HepG2 (cell line): ENCODE results near the gene AGXT. TPM values are rescaled to one million over a fixed set of nuclear protein-coding genes. Genes with fewer than 3 reads are reported as not detected.

ENCODE experiments used
- EZH2 ChIP-seq: conservative IDR thresholded peaks from 2 replicates; pipeline ENCODE4 v1.6.1; 2012; ENCODE audit warnings: mild to moderate bottlenecking, low read depth, low read length, moderate library complexity
- REL ChIP-seq: sonication (generic); formaldehyde crosslinking; conservative IDR thresholded peaks from 2 replicates; pipeline ENCODE4 v1.8.0; 2022; ENCODE audit warnings: mild to moderate bottlenecking, missing genetic modification reagents, moderate library complexity
- RXRA ChIP-seq: sonication (generic); formaldehyde crosslinking; IDR thresholded peaks from 2 replicates; pipeline ENCODE4 v1.5.1; 2020; ENCODE audit warnings: missing genetic modification reagents
- SRY ChIP-seq: sonication (generic); formaldehyde crosslinking; IDR thresholded peaks from 2 replicates; pipeline ENCODE4 v1.8.0; 2022; ENCODE audit warnings: mild to moderate bottlenecking, missing genetic modification reagents
- TOPORS ChIP-seq: sonication (generic); formaldehyde crosslinking; IDR thresholded peaks from 2 replicates; pipeline ENCODE4 v1.8.0; 2023; ENCODE audit warnings: mild to moderate bottlenecking, missing genetic modification reagents
- ZBTB38 ChIP-seq: sonication (generic); formaldehyde crosslinking; IDR thresholded peaks from 2 replicates; pipeline ENCODE4 v1.5.1; 2020; ENCODE audit warnings: mild to moderate bottlenecking, missing genetic modification reagents
- ZFP36 ChIP-seq: fragments of 150-350 bp; IDR thresholded peaks from 2 replicates; pipeline ENCODE4 v1.6.1; 2018; ENCODE audit warnings: borderline replicate concordance, low read length, low read depth; ENCODE audit not compliant: partially characterized antibody
- ZFP90 ChIP-seq: sonication (generic); formaldehyde crosslinking; IDR thresholded peaks from 2 replicates; pipeline ENCODE4 v1.8.0; 2022; ENCODE audit warnings: missing genetic modification reagents, mild to moderate bottlenecking, inconsistent platforms, borderline replicate concordance
- ZNF143 ChIP-seq: sonication (generic); formaldehyde crosslinking; IDR thresholded peaks from 2 replicates; pipeline ENCODE4 v1.4.0; 2020; ENCODE audit warnings: missing genetic modification reagents
- ZNF761 ChIP-seq: sonication (generic); formaldehyde crosslinking; conservative IDR thresholded peaks from 2 replicates; pipeline ENCODE4 v1.4.0; 2020; ENCODE audit warnings: mild to moderate bottlenecking, missing genetic modification reagents
- polyA plus RNA-seq, 8 experiments: library from polyadenylated mRNA; depleted of rRNA in 3 of 8; stranded (reverse) in 7 of 8; unstranded in 1 of 8; fragments of >200 nt; fragmentation: Illumina TruSeq in 4 of 8; extraction: Trizol in 4 of 8; gene quantifications; 2 replicates each; pipeline versions ENCODE4 v1.2.1 to v1.2.3, GENCODE V29; 2011 to 2016; ENCODE audit warnings: low read depth in 4 of 8, missing spikeins in 1 of 8, mixed read lengths in 1 of 8; ENCODE audit not compliant: insufficient read depth in 1 of 8
- total RNA-seq, 5 experiments: library from RNA; depleted of rRNA; stranded (reverse); fragments of >200 nt; fragmentation: Illumina TruSeq; extraction: Trizol; gene quantifications; 2 replicates each; pipeline ENCODE4 v1.2.3, GENCODE V29; 2016; ENCODE audit warnings: low read depth in 1 of 5
- TF ChIP-seq, protein P1 (sequence below): IDR thresholded peaks from 2 replicates; pipeline ENCODE4 v1.6.1; 2016; ENCODE audit warnings: mild to moderate bottlenecking, missing biosample characterization, missing genetic modification reagents
- TF ChIP-seq, protein P2 (sequence below): sonication (generic); formaldehyde crosslinking; IDR thresholded peaks from 2 replicates; pipeline ENCODE4 v1.9.0; 2021; ENCODE audit warnings: missing genetic modification reagents, borderline replicate concordance

The AGXT gene
- total and polyA plus RNA-seq, 2 of the 13 experiments (the other 11 are each of a cell fraction or from before 2014, with no cell fraction given) = 41.9 to 96.1 TPM

DNA sequence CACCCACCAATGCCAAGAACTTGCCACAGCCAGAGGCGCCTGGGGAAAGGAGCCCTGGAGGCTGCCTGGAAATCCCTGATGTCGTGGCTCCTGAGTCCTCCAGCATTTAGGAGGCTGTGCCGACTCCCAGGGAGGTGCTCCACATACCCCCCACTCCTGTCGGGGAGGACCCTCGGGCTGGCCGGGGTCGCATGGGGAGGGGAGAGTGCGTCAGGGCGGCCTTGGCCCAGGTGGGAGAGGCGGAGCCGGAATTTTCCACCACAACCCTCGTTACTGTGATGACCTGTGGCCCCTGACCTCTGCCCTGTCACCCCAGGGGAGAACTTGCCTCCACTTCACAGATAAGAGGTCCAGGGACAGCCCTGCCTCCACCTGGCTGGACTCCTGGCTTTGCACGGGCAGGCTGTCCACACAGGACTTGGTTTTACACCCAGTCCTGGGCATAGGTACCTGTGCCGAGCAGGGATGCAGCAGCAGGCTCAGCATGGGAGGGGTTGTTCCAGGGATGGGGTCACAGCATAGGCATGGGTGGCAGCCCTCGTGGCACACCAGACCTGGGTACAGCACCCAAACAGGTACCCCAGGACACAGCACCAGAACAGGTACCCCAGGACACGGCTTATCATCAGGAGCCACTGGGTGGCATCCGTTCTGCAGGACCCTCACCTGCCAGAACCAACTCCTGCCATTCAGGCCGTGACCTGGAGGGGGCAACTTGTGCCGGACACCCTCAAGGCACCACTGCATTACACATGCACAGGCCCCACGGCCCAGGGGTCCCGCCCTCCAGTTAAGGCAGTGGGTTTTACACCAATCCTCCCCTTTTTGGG is 12.3 kb upstream of the AGXT start (continued):
- TF ChIP-seq TOPORS (0 out of 2 replicates have a peak, but pooled peaks have one; percentile 59), ZFP36 (no peak), RXRA (0 out of 2 replicates have a peak, but pooled peaks have one; percentile 45), REL (0 out of 2 replicates have a peak, but pooled peaks have one; percentile 27), ZBTB38 (CRISPR knock-in tag) (peak; percentile 54), EZH2 (no peak), ZNF761 (peak; percentile 70; the same call in 1 of the 2 replicates), SRY (CRISPR knock-in tag) (no peak), ZNF143 (CRISPR knock-in tag) (0 out of 2 replicates have a peak, but pooled peaks have one; percentile 11), ZFP90 (CRISPR knock-in tag) (peak; percentile 33; the same call in 1 of the 2 replicates)
- TF ChIP-seq, protein P1, sequence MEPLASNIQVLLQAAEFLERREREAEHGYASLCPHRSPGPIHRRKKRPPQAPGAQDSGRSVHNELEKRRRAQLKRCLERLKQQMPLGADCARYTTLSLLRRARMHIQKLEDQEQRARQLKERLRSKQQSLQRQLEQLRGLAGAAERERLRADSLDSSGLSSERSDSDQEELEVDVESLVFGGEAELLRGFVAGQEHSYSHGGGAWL (CRISPR knock-in tag) = no peak
- TF ChIP-seq, protein P2, sequence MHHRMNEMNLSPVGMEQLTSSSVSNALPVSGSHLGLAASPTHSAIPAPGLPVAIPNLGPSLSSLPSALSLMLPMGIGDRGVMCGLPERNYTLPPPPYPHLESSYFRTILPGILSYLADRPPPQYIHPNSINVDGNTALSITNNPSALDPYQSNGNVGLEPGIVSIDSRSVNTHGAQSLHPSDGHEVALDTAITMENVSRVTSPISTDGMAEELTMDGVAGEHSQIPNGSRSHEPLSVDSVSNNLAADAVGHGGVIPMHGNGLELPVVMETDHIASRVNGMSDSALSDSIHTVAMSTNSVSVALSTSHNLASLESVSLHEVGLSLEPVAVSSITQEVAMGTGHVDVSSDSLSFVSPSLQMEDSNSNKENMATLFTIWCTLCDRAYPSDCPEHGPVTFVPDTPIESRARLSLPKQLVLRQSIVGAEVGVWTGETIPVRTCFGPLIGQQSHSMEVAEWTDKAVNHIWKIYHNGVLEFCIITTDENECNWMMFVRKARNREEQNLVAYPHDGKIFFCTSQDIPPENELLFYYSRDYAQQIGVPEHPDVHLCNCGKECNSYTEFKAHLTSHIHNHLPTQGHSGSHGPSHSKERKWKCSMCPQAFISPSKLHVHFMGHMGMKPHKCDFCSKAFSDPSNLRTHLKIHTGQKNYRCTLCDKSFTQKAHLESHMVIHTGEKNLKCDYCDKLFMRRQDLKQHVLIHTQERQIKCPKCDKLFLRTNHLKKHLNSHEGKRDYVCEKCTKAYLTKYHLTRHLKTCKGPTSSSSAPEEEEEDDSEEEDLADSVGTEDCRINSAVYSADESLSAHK (CRISPR knock-in tag) = no peak
